IMR-90 (cell line): Measurements from ENCODE around the gene GNAS. TPM values are rescaled to one million over a fixed set of nuclear protein-coding genes. Genes with fewer than 3 reads are reported as not detected.

Experiments used
- ATAC-seq: fragments of 200-7000 bp; cut with Tn5 transposase; 2 replicates; pipeline ENCODE4 v1.9.1; 2020; ENCODE audit warnings: low read depth, mild to moderate bottlenecking, moderate library complexity
- BruUV-seq: library from RNA; stranded (reverse); fragments of 400-500 nt; replicated peaks from 2 replicates; lab custom pipeline; 2021; lab: Mats Ljungman, UMichigan
- CTCF ChIA-PET: fragments of 300-600 bp; formaldehyde crosslinking; extraction: SDS; loops from one replicate; lab custom pipeline; 2021; ENCODE audit warnings: antibody characterized with exemption; lab: Yijun Ruan, JAX
- POLR2A ChIA-PET: fragments of 300-600 bp; sonication (Branson Sonifier 250); formaldehyde crosslinking; loops from one replicate; lab custom pipeline; 2022; ENCODE audit warnings: antibody characterized with exemption; ENCODE audit not compliant: unreplicated experiment; lab: Charles Lee
- DNase-seq: peaks from one replicate; pipeline ENCODE4 v3.0.0; 2013
- H2AFZ ChIP-seq: replicated peaks from 2 replicates; pipeline ENCODE3; 2013; ENCODE audit warnings: low read length, mild to moderate bottlenecking; ENCODE audit not compliant: poor library complexity
- H2AK5ac ChIP-seq: 2 replicates; pipeline ENCODE4 v1.6.1; 2013; ENCODE audit warnings: low read depth, low read length, inconsistent platforms
- H2AK9ac ChIP-seq: replicated peaks from 2 replicates; pipeline ENCODE3; 2013; ENCODE audit warnings: mild to moderate bottlenecking, low read depth, low read length, moderate library complexity; ENCODE audit not compliant: poor library complexity
- H2BK120ac ChIP-seq: 2 replicates; pipeline ENCODE4 v1.6.1; 2013; ENCODE audit warnings: low read depth, low read length, inconsistent platforms
- H2BK15ac ChIP-seq: 3 replicates; pipeline ENCODE4 v1.6.1; 2013; ENCODE audit warnings: low read depth, low read length, inconsistent platforms
- H2BK20ac ChIP-seq: 2 replicates; pipeline ENCODE4 v1.6.1; 2013; ENCODE audit warnings: low read depth, mild to moderate bottlenecking, inconsistent platforms, low read length, moderate library complexity
- H2BK5ac ChIP-seq: 2 replicates; pipeline ENCODE4 v1.6.1; 2013; ENCODE audit warnings: mild to moderate bottlenecking, low read depth, low read length, inconsistent platforms; ENCODE audit not compliant: poor library complexity, severe bottlenecking
- H3K14ac ChIP-seq: replicated peaks from 2 replicates; pipeline ENCODE4 v1.6.1; 2013; ENCODE audit warnings: low read depth, low read length, inconsistent platforms
- H3K18ac ChIP-seq: 2 replicates; pipeline ENCODE4 v1.6.1; 2013; ENCODE audit warnings: low read depth, low read length, control low read depth
- H3K23ac ChIP-seq: 2 replicates; pipeline ENCODE4 v1.6.1; 2013; ENCODE audit warnings: low read depth, low read length, inconsistent platforms
- H3K27ac ChIP-seq: 2 replicates; pipeline ENCODE4 v1.5.1; 2013; ENCODE audit warnings: mild to moderate bottlenecking, control low read depth, low read length; ENCODE audit not compliant: insufficient read depth
- H3K27me3 ChIP-seq: 2 replicates; pipeline ENCODE4 v1.6.1; 2013; ENCODE audit warnings: low read length; ENCODE audit not compliant: control insufficient read depth, insufficient read depth
- H3K36me3 ChIP-seq: 2 replicates; pipeline ENCODE4 v1.6.1; 2013; ENCODE audit warnings: low read length, mixed read lengths; ENCODE audit not compliant: control insufficient read depth, insufficient read depth
- H3K4ac ChIP-seq: 2 replicates; pipeline ENCODE4 v1.6.1; 2013; ENCODE audit warnings: low read depth, low read length, inconsistent platforms
- H3K4me1 ChIP-seq: 2 replicates; pipeline ENCODE4 v1.6.1; 2013; ENCODE audit warnings: low read length, mixed read lengths; ENCODE audit not compliant: control insufficient read depth, insufficient read depth
- H3K4me2 ChIP-seq: 2 replicates; pipeline ENCODE4 v1.6.1; 2013; ENCODE audit warnings: low read depth, mild to moderate bottlenecking, control low read depth, low read length, moderate library complexity
- H3K4me3 ChIP-seq: 2 replicates; pipeline ENCODE4 v1.5.1; 2013; ENCODE audit warnings: low read depth, mild to moderate bottlenecking, control low read depth, low read length, moderate library complexity; ENCODE audit not compliant: insufficient read depth
- H3K56ac ChIP-seq: 2 replicates; pipeline ENCODE4 v1.6.1; 2013; ENCODE audit warnings: low read length, inconsistent platforms; ENCODE audit not compliant: insufficient read depth; ENCODE audit errors: extremely low read depth
- H3K79me1 ChIP-seq, 2 experiments: 2 replicates each; pipeline ENCODE4 v1.6.1; 2013; ENCODE audit warnings: low read length in 2 of 2, inconsistent platforms in 1 of 2, low read depth in 1 of 2
- H3K9ac ChIP-seq: 2 replicates; pipeline ENCODE4 v1.6.1; 2013; ENCODE audit warnings: low read depth, low read length, control low read depth
- H3K9me1 ChIP-seq: 2 replicates; pipeline ENCODE4 v1.6.1; 2013; ENCODE audit warnings: low read length, inconsistent platforms; ENCODE audit not compliant: insufficient read depth
- H3K9me3 ChIP-seq: 2 replicates; pipeline ENCODE4 v1.6.1; 2013; ENCODE audit warnings: low read length; ENCODE audit not compliant: control insufficient read depth, insufficient read depth
- H4K20me1 ChIP-seq: 2 replicates; pipeline ENCODE4 v1.6.1; 2013; ENCODE audit warnings: low read length, inconsistent platforms; ENCODE audit not compliant: insufficient read depth
- H4K5ac ChIP-seq: 2 replicates; pipeline ENCODE4 v1.6.1; 2013; ENCODE audit warnings: mild to moderate bottlenecking, low read depth, low read length, control low read depth
- H4K8ac ChIP-seq, 2 experiments: 2 replicates each; pipeline ENCODE4 v1.6.1; 2013; ENCODE audit warnings: low read depth in 2 of 2, low read length in 2 of 2, control low read depth in 1 of 2, inconsistent platforms in 1 of 2
- H4K91ac ChIP-seq: 2 replicates; pipeline ENCODE4 v1.6.1; 2013; ENCODE audit warnings: low read depth, low read length, inconsistent platforms; ENCODE audit not compliant: insufficient read depth
- RCOR1 ChIP-seq: IDR thresholded peaks from 2 replicates; pipeline ENCODE4 v1.6.1; 2012; ENCODE audit warnings: mild to moderate bottlenecking, low read length, improper control_type of control experiment; ENCODE audit not compliant: insufficient replicate concordance
- WGBS, 2 experiments: methylation state at CpG; one replicate each; pipeline versions ENCODE4 v1.1.5 to v1.1.7; 2013; ENCODE audit warnings: missing lambda C conversion rate in 2 of 2; ENCODE audit not compliant: insufficient read length in 1 of 2; ENCODE audit errors: extremely low coverage in 2 of 2; 5-methylcytosine and 5-hydroxymethylcytosine counted together
- dilution Hi-C: fragments of 300-500 bp; cut with HindIII; formaldehyde crosslinking; loops from one replicate; pipeline ENCODE4 v1.14.3; 2018; ENCODE audit warnings: low sequenced_read_pairs; ENCODE audit not compliant: unreplicated experiment
- in situ Hi-C: fragments of 300-500 bp; cut with MboI; formaldehyde crosslinking; loops from 3 replicates; pipeline ENCODE4 v1.14.3; 2019; ENCODE audit warnings: low sequenced_read_pairs, inconsistent platforms, mixed read lengths
- intact Hi-C: fragments of 100-400 bp; cut with micrococcal nuclease; formaldehyde crosslinking; loops from 2 replicates; pipeline ENCODE4 v1.10.0; 2022
- polyA plus RNA-seq, 3 experiments: library from polyadenylated mRNA; depleted of rRNA; stranded (reverse); fragments of >200 nt; gene quantifications; 2 replicates each; pipeline ENCODE4 v1.2.3, GENCODE V29; 2012; ENCODE audit warnings: low replicate concordance in 1 of 3
- total RNA-seq: library from RNA; depleted of rRNA; stranded (reverse); fragments of >200 nt; gene quantifications from 2 replicates; pipeline ENCODE4 v1.2.3, GENCODE V29; 2012

Gene GNAS
- total and polyA plus RNA-seq, 2 of the 4 experiments (the other 2 are of a cell fraction), result 397 to 1,356 TPM

GRCh38 chr20:58839991-58840747, 12.3 kb upstream of the GNAS start:
- no TSS peak for BruUV-seq
- no peak overlapping the region for H3K23ac ChIP-seq
- H3K14ac ChIP-seq, result no peak overlapping the region
- no peak overlapping the region for H4K91ac ChIP-seq
- H3K4me1 ChIP-seq, result no peaks in the 10 kb centered on the region; the same call in 1 of the 2 replicates
- no peak for DNase-seq
- H4K5ac ChIP-seq, result no peak overlapping the region
- no peak overlapping the region for H2BK5ac ChIP-seq
- H4K8ac ChIP-seq, result no peak overlapping the region
- H3K9me3 ChIP-seq, result no peaks in the 10 kb centered on the region
- H3K4me3 ChIP-seq, result no peak overlapping the region; the same call in 1 of the 2 replicates
- no peak overlapping the region for H3K9ac ChIP-seq
- in situ Hi-C loops (no loop called here), dilution Hi-C loops (no loop called here), intact Hi-C loops (loop anchor here (10.0 kb wide), 1 partner anchor 605 kb away; no protein-coding TSS in a partner anchor)
- no peak overlapping the region for H2AK5ac ChIP-seq
- H3K27ac ChIP-seq, result no peak overlapping the region
- H3K79me1 ChIP-seq, result no peaks in the 10 kb centered on the region
- H3K27me3 ChIP-seq, result peaks cover 51% of the 10 kb centered on the region
- H2AK9ac ChIP-seq, result no peak overlapping the region
- TF ChIP-seq RCOR1, result no peak
- H3K36me3 ChIP-seq, result peaks cover 2% of the 10 kb centered on the region; the same call in 1 of the 2 replicates
- no peaks in the 10 kb centered on the region for H4K20me1 ChIP-seq
- no peak overlapping the region for H3K4me2 ChIP-seq
- H2AFZ ChIP-seq, result no peak overlapping the region
- H2BK20ac ChIP-seq, result no peak overlapping the region
- H3K56ac ChIP-seq, result no peak overlapping the region
- H3K9me1 ChIP-seq, result no peaks in the 10 kb centered on the region; the same call in 1 of the 2 replicates
- no peak overlapping the region for H2BK120ac ChIP-seq
- H3K4ac ChIP-seq, result no peak overlapping the region
- H2BK15ac ChIP-seq, result no peak overlapping the region
- ATAC-seq, result no peak
- ChIA-PET CTCF (interaction anchor here (1.0 kb wide), 1 partner anchor 17 kb away, joined by 3 read pairs; no protein-coding TSS in a partner anchor), POLR2A (no interaction called here)
- H3K18ac ChIP-seq, result no peak overlapping the region
- 51% methylated on average over 43 of the region's 67 CpGs; no CpG with 5 or more reads in 1 of the 2 experiments for WGBS, 2 experiments
